Activated effector memory CD4-positive, alpha-beta T cell treated with anti-CD3 and anti-CD28 coated beads, Interleukin-2, amount 50 U/mL, for 16 hours (primary cell): Measurements from ENCODE around the gene PLOD2.
"Not testable (repeated sequence)": the region's sequence is repeated elsewhere in the genome, so short reads cannot be mapped to it uniquely, and the experiment has no call there.

Experiments
- DNase-seq: peaks from one replicate; pipeline ENCODE4 v3.0.0-alpha.2; 2020

PLOD2 gene

DNA sequence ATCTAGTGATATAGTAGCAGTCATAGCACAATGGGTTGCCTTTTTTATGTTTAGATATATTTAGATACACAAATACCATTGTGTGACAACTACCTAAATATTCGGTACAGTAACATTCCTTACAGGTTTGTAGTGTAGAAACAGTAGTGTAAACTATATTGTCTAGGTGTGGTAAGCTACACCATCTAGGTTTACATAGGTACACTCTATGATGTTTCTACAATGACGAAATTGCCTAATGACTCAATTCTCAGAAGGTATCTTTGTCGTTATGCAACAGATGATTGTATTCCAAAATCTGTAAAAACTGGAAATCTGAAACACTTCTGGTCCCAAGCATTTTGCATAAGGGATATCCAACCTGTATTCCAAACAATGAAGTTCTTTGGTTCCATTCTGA is 24.3 kb downstream of the PLOD2 start:
- DNase-seq: no peak

- DNase-seq: no peak
These were observed 26.5 kb downstream of the PLOD2 start for GRCh38 chr3:146134348-146135117.

DNA sequence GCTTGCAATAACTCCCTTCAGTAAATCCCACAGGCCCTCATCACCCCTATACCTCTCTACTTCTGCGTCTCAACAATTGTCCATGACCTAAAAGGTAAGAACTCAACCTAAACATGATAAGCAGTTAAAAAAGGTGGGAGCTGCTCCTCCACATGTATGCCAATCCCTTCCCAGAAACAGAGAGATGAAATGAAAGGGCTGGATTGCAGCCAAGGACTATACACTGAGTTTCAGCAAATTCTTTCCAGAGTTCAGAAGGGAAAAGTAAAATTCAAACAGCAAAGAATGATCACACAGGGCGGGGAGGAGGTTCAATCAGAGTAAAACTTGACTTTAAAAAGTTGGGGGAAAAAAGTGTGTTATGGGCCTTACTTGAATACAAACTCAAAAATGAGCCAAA is 27.5 kb downstream of the PLOD2 start:
- DNase-seq: no peak

DNA sequence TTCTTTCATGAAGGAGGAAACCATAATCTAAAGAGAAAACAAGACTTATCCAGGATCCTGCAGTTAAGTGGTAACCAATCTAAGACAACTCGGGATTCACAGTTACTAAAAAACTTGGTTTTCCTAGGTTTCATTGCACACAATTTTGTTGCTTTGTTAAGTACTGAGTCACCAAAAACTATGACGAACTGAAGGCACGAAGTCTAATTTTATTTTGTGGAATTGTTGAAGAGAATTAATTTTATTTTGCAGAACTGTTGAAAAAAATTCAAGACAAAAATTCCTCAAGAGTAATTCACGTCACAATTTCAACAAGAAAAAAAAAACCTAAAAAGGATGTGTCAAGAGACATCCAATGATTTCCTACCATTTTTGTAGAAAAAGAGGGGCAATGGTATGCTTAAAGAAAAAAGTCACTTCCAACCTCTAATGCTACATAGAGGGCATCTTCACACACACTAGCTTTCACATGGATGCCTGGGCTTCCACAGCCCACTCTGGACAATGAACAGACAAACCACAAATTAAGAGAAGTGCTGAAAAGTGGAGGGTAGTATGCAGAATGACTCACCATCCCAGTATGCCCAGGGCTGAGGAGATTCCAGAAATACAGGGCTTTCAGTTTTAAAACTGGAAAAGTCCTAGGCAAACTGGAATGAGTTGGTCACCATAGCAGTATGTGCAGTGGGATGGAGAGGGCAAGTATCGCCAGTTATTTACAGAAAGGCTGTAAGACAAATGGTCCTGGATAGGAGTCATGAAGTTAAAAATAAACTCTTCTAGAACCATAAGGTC is 29.2 kb downstream of the PLOD2 start:
- no peak for DNase-seq

GRCh38 chr3:146130881-146131371 is 30.1 kb downstream of the PLOD2 start:
- no peak for DNase-seq

- DNase-seq: no peak
These were observed 31.2 kb downstream of the PLOD2 start for GRCh38 chr3:146129750-146130149.

DNA sequence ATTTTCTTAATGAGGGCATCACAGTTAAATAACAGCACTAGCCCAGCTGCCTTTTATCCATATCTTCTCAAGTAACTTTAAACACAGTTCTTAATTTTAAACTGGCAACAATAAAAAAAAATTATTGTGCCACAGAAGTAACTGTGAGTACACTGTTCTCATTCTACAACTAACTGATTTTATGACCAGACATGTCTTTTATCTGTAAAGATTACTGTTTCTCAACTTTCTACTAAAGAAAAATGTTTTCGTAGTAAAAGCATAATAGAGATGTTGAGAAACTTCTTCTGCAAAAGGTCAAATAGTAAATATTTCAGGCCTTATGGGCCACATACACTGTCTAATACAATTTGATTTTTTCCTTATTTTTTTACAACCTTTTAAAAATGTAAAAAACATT is 32.0 kb downstream of the PLOD2 start:
- DNase-seq: no peak

- DNase-seq: no peak
These were observed 32.8 kb downstream of the PLOD2 start for GRCh38 chr3:146128179-146128578.

DNA sequence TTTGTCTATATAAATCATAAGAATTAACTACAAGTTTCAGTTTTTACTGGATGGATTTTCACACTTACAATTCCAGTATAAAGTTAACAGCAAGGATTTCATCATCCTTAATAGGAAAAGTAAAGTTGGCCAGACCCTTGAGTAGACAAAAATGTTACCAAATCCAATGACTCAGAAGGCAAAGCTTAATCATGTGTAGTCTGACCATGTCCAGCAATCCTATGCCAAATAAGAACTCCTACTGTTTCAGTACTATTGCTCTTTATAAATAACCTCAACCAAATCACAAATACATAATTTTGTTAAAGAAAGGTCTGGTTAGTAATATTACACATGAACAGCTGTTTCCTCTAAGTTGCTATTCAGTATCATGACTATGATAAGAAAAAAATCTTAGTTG is 35.0 kb downstream of the PLOD2 start:
- DNase-seq: no peak

GRCh38 chr3:146124126-146124801 is 36.7 kb downstream of the PLOD2 start:
- DNase-seq: no peak

DNA sequence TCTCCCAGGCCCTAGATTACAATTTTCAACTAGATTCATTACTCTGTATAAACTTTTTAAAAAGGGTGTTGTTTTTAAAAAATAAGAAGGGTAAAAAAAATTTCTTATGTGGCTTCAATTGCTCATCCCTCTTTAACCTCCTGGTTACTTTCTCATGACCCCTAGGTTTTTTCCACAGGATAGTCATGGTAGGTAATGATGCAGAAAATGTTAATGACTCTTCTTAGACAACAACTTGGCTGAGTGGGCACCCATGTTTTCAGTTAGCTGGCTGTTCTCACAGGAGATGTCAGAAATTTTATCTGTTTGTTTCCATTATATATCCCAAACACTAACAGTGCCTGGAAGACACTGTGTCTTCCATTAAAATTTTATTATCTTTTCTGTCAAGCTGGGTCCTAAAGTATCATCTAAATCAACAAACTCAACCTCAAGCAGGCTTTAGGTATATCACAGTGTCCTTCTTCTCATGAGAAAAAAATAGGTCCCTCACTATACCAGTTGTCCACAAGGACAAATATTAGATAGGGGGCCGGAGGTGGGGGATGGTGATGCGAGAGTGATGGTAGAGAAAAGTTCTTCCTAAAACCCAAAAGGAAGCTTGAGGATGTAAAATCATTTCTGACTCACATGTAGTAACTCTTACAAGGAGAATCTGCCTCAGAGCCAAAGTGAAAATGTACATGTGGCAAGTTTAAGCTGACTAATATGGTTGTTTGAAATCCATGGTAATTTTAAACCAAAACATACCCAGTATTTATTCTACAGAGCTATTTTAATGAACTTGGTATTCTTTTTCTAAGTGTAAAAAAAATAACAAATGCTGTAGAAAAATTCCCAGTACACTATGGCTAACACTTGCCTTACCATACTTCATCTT is 43.3 kb downstream of the PLOD2 start:
- DNase-seq: no peak

- DNase-seq: no peak
These were observed 45.4 kb downstream of the PLOD2 start for GRCh38 chr3:146115619-146116018.

DNA sequence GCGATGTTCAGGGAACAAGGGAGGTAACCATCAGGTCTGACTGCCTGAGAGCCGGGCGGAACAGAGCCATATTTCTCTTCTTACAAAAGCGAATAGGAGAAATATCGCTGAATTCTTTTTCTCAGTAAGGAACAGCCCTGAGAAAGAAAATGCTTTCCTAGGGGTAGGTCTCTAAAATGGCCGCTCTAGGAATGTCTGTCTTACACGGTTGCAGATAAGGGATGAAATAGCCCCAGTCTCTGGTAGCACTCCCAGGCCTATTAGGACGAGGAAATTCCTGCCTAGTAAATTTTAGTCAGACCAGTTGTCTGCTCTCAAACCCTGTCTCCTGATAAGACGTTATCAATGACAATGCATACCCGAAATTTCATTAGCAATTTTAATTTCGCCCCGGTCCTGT is 47.2 kb downstream of the PLOD2 start:
- not testable (repeated sequence) for DNase-seq

GRCh38 chr3:146111337-146111736 is 49.6 kb downstream of the PLOD2 start:
- DNase-seq: no peak

- DNase-seq: no peak
These were observed 50.8 kb downstream of the PLOD2 start for GRCh38 chr3:146110161-146110560.

DNA sequence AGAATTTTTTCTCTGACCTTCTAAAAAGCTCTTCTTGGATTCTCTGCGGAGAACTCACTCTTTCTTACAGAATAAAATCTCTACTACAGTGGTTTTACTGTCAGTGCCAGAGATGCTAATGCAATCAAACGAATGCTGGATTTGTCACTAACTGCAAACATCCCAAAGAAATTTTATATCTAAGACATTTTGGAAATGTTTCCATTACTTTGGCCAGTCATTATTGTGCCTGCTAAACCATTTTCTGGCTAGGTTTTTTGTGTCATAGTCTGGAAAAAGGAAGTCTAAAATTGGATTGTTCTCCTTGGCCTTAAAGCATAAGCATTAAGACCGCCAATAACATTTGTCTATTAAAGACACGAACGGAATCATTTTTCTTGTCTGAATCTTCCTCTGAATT is 54.0 kb downstream of the PLOD2 start:
- DNase-seq: no peak

DNA sequence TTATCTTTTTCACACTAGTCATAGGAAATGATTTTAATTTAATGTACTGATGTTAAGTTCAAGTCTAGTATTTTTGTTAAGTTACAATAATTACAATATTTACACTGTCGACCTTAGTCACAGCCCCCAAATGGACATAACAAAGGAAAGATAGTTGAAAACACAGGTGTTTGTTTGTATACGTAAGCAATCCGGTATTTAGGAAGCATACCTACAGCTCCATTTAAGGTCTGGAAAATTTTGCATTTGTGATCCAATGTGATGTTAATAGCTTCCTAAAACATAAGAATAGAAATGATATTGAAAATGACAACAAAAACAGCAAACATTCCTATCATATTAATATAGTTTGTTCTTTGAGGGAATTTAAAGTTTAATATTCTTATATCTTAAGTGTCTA is 56.9 kb downstream of the PLOD2 start:
- no peak for DNase-seq

DNA sequence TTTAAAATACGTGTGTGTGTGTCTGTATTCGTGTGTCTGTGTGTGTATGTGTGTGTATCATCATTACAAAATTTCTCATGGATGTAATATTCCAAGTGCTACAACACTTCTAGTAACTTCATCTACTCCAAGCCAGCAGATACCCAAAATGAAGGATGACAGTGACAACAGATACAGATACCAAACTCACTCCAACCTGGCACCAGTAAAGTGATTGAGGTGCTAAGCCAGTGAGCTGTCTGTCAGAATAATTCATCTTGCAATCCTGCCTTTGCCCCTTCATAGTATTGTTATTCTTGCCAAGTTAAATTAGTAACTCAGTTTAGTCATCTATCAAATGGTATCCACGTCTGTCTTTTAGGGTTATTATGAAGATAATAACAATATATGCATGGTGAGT is 58.1 kb downstream of the PLOD2 start:
- no peak for DNase-seq

GRCh38 chr3:146101538-146101937 is 59.4 kb downstream of the PLOD2 start:
- DNase-seq: no peak

GRCh38 chr3:146100825-146101444 is 60.0 kb downstream of the PLOD2 start:
- DNase-seq: no peak

DNA sequence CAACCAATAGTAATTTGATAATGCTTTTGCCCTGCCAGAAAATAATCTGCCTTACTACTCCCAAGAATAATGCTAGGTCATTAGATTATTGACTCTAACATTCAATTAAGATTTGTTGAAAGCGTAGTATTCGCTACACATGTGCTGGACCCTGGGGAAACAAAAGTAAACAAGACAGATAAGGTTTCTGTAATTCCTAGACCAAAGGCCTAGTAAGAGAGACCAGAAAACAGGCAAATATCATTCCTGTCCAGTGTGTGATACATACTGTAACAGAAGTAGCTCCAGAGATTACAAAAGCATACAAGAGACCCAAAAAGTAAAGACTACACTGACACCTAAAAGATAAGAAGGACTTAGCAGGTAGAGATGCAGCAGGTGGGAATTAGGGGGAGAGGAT is 60.8 kb downstream of the PLOD2 start:
- no peak for DNase-seq

DNA sequence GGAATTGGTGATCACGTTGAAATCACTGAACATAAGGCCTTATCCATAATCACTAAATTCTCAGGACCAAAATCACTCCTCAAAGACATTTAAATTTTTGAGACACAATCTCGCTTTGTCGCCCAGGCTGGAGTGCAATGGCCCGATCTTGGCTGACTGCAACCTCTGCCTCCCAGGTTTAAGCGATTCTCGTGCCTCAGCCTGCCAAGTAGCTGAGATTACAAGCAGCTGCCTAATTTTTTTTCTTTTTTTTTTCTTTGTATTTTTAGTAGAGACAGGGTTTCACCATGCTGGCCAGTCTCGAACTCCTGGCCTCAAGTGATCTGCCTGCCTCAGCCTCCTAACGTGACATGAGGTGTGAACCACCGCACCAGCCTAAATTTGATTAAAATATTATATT is 61.7 kb downstream of the PLOD2 start:
- no peak for DNase-seq
